Mucosa of descending colon (tissue), 3 donors: ENCODE data around the gene FOXP1. TPM values are rescaled to one million over a fixed set of nuclear protein-coding genes. Genes with fewer than 3 reads are reported as not detected.
A peak's percentile ranks its signal among the peaks of the same experiment; 100 is the strongest.

Experiments
- ATAC-seq: fragments of 200-7000 bp; cut with Tn5 transposase; one replicate; pipeline ENCODE4 v1.9.1; 2020; ENCODE audit warnings: mild to moderate bottlenecking, moderate library complexity
- DNase-seq, 3 donors: peaks; one replicate each; pipeline ENCODE4 v3.0.0-alpha.2; 2020
- H3K36me3 ChIP-seq: fragments of 200-600 bp; one replicate; pipeline ENCODE4 v1.8.0; 2021; ENCODE audit warnings: low read depth, mild to moderate bottlenecking
- H3K4me1 ChIP-seq: fragments of 200-600 bp; one replicate; pipeline ENCODE4 v1.8.0; 2021; ENCODE audit warnings: low read depth, mild to moderate bottlenecking
- H3K4me3 ChIP-seq: fragments of 200-600 bp; one replicate; pipeline ENCODE4 v1.8.0; 2021; ENCODE audit warnings: mild to moderate bottlenecking
- H3K9me3 ChIP-seq: fragments of 200-600 bp; one replicate; pipeline ENCODE4 v1.8.0; 2021; ENCODE audit warnings: mild to moderate bottlenecking
- CTCF ChIP-seq: fragments of 200-600 bp; IDR thresholded peaks from one replicate; pipeline ENCODE4 v1.8.0; 2022; ENCODE audit warnings: antibody characterized with exemption, mild to moderate bottlenecking
- intact Hi-C, 2 donors: fragments of 100-400 bp; cut with DNase I in 1 of 2; cut with micrococcal nuclease in 1 of 2; formaldehyde crosslinking; loops; one replicate each; pipeline versions ENCODE4 v1.11.0 to v1.11.1; 2022; cut with DNase I, micrococcal nuclease
- total RNA-seq, 3 donors: library from RNA; stranded (reverse); fragmentation: NEBNext Ultra II Directional in 2 of 3; extraction: Animal tissue kit (Norgen Biotek cat#: 25700) in 2 of 3; gene quantifications; one replicate each; pipeline versions ENCODE4 v1.2.1 to v1.2.4, GENCODE V29; 2021 to 2023
- donor health status: DM: no; HTN: no; CAD: no; lungs with moderate emphysema.
- donor health status: DM: no; HTN: no; CAD: no.
- donor health status: DM: no; HTN: yes; CAD: no.

The FOXP1 gene
- total RNA-seq, 3 donors from 2014 or later: 133 to 217 (median 214) TPM

- ATAC-seq (peak; percentile 24), DNase-seq (peak in 1 of 3 donors; percentile 47)
- no peak for TF ChIP-seq CTCF
- H3K9me3 ChIP-seq: no peaks in the 10 kb centered on the region
- intact Hi-C loops: no loop called here
- H3K36me3 ChIP-seq: no peaks in the 10 kb centered on the region
- no peak overlapping the region for H3K4me3 ChIP-seq
- H3K4me1 ChIP-seq: no peaks in the 10 kb centered on the region
Observed at GRCh38 chr3:71201939-71202338, 381.6 kb downstream of the FOXP1 start.

GRCh38 chr3:71197841-71198565 lies 385.5 kb downstream of the FOXP1 start:
- ATAC-seq (no peak), DNase-seq (no peak)
- Histone ChIP-seq H3K9me3 (no peaks in the 10 kb centered on the region), H3K4me1 (no peaks in the 10 kb centered on the region), H3K36me3 (no peaks in the 10 kb centered on the region), H3K4me3 (no peak overlapping the region)
- no peak for TF ChIP-seq CTCF
- intact Hi-C loops: no loop called here

- intact Hi-C loops: no loop called here
- Histone ChIP-seq H3K4me1 (no peaks in the 10 kb centered on the region), H3K9me3 (no peaks in the 10 kb centered on the region), H3K4me3 (no peak overlapping the region), H3K36me3 (no peaks in the 10 kb centered on the region)
- no peak for TF ChIP-seq CTCF
- ATAC-seq: no peak
- DNase-seq: no peak
Observed at GRCh38 chr3:71195492-71195891, 388.0 kb downstream of the FOXP1 start.

- H3K4me3 ChIP-seq: no peak overlapping the region
- no peaks in the 10 kb centered on the region for H3K36me3 ChIP-seq
- intact Hi-C loops: no loop called here
- no peak for ATAC-seq
- no peak for DNase-seq
- no peaks in the 10 kb centered on the region for H3K9me3 ChIP-seq
- no peak for TF ChIP-seq CTCF
- no peaks in the 10 kb centered on the region for H3K4me1 ChIP-seq
Observed at GRCh38 chr3:71194785-71195184, 388.7 kb downstream of the FOXP1 start.

- Histone ChIP-seq H3K4me1 (peaks cover 7% of the 10 kb centered on the region), H3K4me3 (no peak overlapping the region), H3K36me3 (peaks cover 3% of the 10 kb centered on the region), H3K9me3 (no peaks in the 10 kb centered on the region)
- DNase-seq (no peak), ATAC-seq (peak; percentile 56)
- intact Hi-C loops: no loop called here
- no peak for TF ChIP-seq CTCF
Observed at GRCh38 chr3:71191031-71191482, 392.5 kb downstream of the FOXP1 start.

GRCh38 chr3:71189480-71189879 lies 394.0 kb downstream of the FOXP1 start:
- H3K4me1 ChIP-seq: peaks cover 11% of the 10 kb centered on the region

More at GRCh38 chr3:71189480-71189879, 394.0 kb downstream of the FOXP1 start:
- no peak for ATAC-seq
- Histone ChIP-seq H3K36me3 (peaks cover 6% of the 10 kb centered on the region), H3K4me3 (no peak overlapping the region), H3K9me3 (no peaks in the 10 kb centered on the region)
- DNase-seq: no peak
- TF ChIP-seq CTCF: no peak
- intact Hi-C loops: no loop called here
